Upper lobe of left lung (tissue), 4 donors: ENCODE results near the gene CACNA2D2.

Experiments
- EP300 ChIP-seq, 4 donors: sonication (generic); formaldehyde crosslinking; IDR thresholded peaks; one replicate each; pipeline ENCODE4 v1.5.1; 2017; ENCODE audit warnings: antibody characterized with exemption in 4 of 4, control low read depth in 2 of 4
- POLR2AphosphoS5 ChIP-seq, 2 donors: sonication (generic); formaldehyde crosslinking; IDR thresholded peaks; one replicate each; pipeline ENCODE4 v1.5.1; 2017; ENCODE audit warnings: antibody characterized with exemption in 2 of 2
- TF ChIP-seq, protein P1 (sequence below), 6 experiments: fragments of 450-650 bp in 4 of 6; fragments of 200-600 bp in 2 of 6; sonication (generic) in 2 of 6; IDR thresholded peaks; one replicate each; pipeline ENCODE4 v1.5.1; 2016 to 2019; ENCODE audit warnings: antibody characterized with exemption in 6 of 6

DNA sequence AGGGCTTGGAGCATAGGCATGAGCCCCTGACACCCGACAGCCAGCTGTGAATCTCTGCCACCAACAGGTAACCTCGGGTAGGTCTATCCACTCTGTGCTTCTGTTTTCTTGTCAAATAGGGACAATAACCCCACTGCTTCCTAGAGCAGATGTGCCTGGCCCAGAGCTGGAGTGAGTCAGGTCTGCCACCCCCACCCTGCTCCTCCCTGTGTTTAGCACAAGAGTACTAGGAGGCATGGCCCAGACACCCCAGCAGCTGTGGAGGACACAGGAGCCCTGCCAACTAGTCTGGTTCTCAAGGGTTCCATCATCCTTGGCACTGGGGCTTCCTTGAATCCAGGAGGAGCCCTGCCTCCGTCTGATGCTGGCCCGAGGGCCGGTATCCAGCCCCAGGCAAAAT is 110.4 kb downstream of the CACNA2D2 start:
- no peak for TF ChIP-seq POLR2AphosphoS5 (IDR thresholded peaks at IDR 0.05)
- TF ChIP-seq, protein P1, sequence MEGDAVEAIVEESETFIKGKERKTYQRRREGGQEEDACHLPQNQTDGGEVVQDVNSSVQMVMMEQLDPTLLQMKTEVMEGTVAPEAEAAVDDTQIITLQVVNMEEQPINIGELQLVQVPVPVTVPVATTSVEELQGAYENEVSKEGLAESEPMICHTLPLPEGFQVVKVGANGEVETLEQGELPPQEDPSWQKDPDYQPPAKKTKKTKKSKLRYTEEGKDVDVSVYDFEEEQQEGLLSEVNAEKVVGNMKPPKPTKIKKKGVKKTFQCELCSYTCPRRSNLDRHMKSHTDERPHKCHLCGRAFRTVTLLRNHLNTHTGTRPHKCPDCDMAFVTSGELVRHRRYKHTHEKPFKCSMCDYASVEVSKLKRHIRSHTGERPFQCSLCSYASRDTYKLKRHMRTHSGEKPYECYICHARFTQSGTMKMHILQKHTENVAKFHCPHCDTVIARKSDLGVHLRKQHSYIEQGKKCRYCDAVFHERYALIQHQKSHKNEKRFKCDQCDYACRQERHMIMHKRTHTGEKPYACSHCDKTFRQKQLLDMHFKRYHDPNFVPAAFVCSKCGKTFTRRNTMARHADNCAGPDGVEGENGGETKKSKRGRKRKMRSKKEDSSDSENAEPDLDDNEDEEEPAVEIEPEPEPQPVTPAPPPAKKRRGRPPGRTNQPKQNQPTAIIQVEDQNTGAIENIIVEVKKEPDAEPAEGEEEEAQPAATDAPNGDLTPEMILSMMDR (IDR thresholded peaks at IDR 0.05) = no peak
- no peak for TF ChIP-seq EP300 (IDR thresholded peaks at IDR 0.05)
